HCT116 (cell line): ENCODE data around the gene KLHL2. TPM values are rescaled to one million over a fixed set of nuclear protein-coding genes. Genes with fewer than 3 reads are reported as not detected.

Experiments
- ATAC-seq: fragments of 200-7000 bp; cut with Tn5 transposase; 2 replicates; pipeline ENCODE4 v1.9.1; 2020; ENCODE audit warnings: mild to moderate bottlenecking, moderate library complexity
- BruUV-seq: library from RNA; stranded (reverse); fragments of 400-500 nt; replicated peaks from 2 replicates; lab custom pipeline; 2021; lab: Mats Ljungman, UMichigan
- CTCF ChIA-PET: fragments of 300-600 bp; sonication (Branson Sonifier 250); formaldehyde crosslinking; loops from one replicate; lab custom pipeline; 2021; ENCODE audit warnings: antibody characterized with exemption; lab: Charles Lee
- POLR2A ChIA-PET: fragments of 300-600, 350-600 bp; sonication (Branson Sonifier 250); formaldehyde crosslinking; loops from one replicate; lab custom pipeline; 2021; ENCODE audit warnings: antibody characterized with exemption; lab: Charles Lee
- RAD21 ChIA-PET, 2 experiments: fragments of 300-600 bp; sonication (Branson Sonifier 250); formaldehyde crosslinking; loops; one replicate each; lab custom pipeline; 2023; ENCODE audit warnings: low total read pairs in 2 of 2; ENCODE audit not compliant: uncharacterized antibody in 2 of 2, unreplicated experiment in 2 of 2, low non-redundant PET in 1 of 2; lab: Charles Lee
- DNase-seq: peaks from one replicate; pipeline ENCODE4 v3.0.0-alpha.2; 2010; ENCODE audit warnings: low read depth, low spot score
- H2AFZ ChIP-seq: fragments of 200-600 bp; shearing (Covaris generic), sonication (generic); 2 replicates; pipeline ENCODE4 v1.6.1; 2017; ENCODE audit warnings: low read depth, mixed run types, mixed read lengths, antibody characterized with exemption, low read length; ENCODE audit not compliant: poor library complexity, severe bottlenecking
- H3K27ac ChIP-seq: 2 replicates; pipeline ENCODE4 v1.5.1; 2012; ENCODE audit warnings: low read depth, low read length
- H3K27me3 ChIP-seq: fragments of 200-600 bp; sonication (generic); 2 replicates; pipeline ENCODE4 v1.6.1; 2016; ENCODE audit warnings: mixed run types, low read length, mixed read lengths; ENCODE audit not compliant: insufficient read depth
- H3K36me3 ChIP-seq, 2 experiments: fragments of 200-500 bp in 1 of 2; fragments of 200-600 bp in 1 of 2; sonication (Bioruptor generic) in 1 of 2; sonication (generic) in 1 of 2; 2 replicates each; pipeline versions ENCODE4 v1.5.1 to v1.6.1; 2014 to 2016; ENCODE audit warnings: low read length in 2 of 2, inconsistent platforms in 1 of 2, mixed read lengths in 1 of 2, mixed run types in 1 of 2; ENCODE audit not compliant: insufficient read depth in 2 of 2, control insufficient read depth in 1 of 2
- H3K4me1 ChIP-seq, 2 experiments: fragments of 200-600 bp in 1 of 2; sonication (generic) in 1 of 2; 2 replicates each; pipeline versions ENCODE4 v1.5.1 to v1.6.1; 2012 to 2017; ENCODE audit warnings: low read length in 2 of 2, inconsistent platforms in 1 of 2, mild to moderate bottlenecking in 1 of 2, mixed read lengths in 1 of 2, mixed run types in 1 of 2, moderate library complexity in 1 of 2; ENCODE audit not compliant: insufficient read depth in 2 of 2, control insufficient read depth in 1 of 2
- H3K4me2 ChIP-seq: fragments of 200-600 bp; sonication (generic); 2 replicates; pipeline ENCODE4 v1.6.1; 2017; ENCODE audit warnings: mixed run types, low read length, mixed read lengths
- H3K4me3 ChIP-seq, 2 experiments: fragments of 200-600 bp in 1 of 2; sonication (generic) in 1 of 2; replicated peaks in 1 of 2; 2 replicates each; pipeline ENCODE4 v1.5.1; 2011 to 2016; ENCODE audit warnings: low read length in 2 of 2, control low read depth in 1 of 2, low read depth in 1 of 2, mild to moderate bottlenecking in 1 of 2, mixed read lengths in 1 of 2, mixed run types in 1 of 2
- H3K79me2 ChIP-seq: fragments of 200-600 bp; sonication (generic); 2 replicates; pipeline ENCODE4 v1.6.1; 2017; ENCODE audit warnings: mild to moderate bottlenecking, mixed run types, low read length, moderate library complexity, mixed read lengths; ENCODE audit not compliant: insufficient read depth
- H3K9ac ChIP-seq: fragments of 200-600 bp; sonication (generic); 2 replicates; pipeline ENCODE4 v1.6.1; 2016; ENCODE audit warnings: low read length, mixed read lengths
- H3K9me2 ChIP-seq: fragments of 200-600 bp; sonication (generic), shearing (Covaris generic); 2 replicates; pipeline ENCODE4 v1.6.1; 2017; ENCODE audit warnings: mixed run types, mild to moderate bottlenecking, moderate library complexity; ENCODE audit not compliant: insufficient read depth
- H3K9me3 ChIP-seq, 2 experiments: fragments of 200-500 bp in 1 of 2; fragments of 200-600 bp in 1 of 2; sonication (Bioruptor generic) in 1 of 2; sonication (generic) in 1 of 2; 2 replicates each; pipeline ENCODE4 v1.6.1; 2014 to 2017; ENCODE audit warnings: low read length in 2 of 2, mixed read lengths in 2 of 2, inconsistent platforms in 1 of 2, low read depth in 1 of 2, mild to moderate bottlenecking in 1 of 2, mixed run types in 1 of 2, moderate library complexity in 1 of 2; ENCODE audit not compliant: control insufficient read depth in 1 of 2, insufficient read depth in 1 of 2
- H4K20me1 ChIP-seq: fragments of 200-600 bp; sonication (generic), shearing (Covaris generic); 2 replicates; pipeline ENCODE4 v1.6.1; 2017; ENCODE audit warnings: mixed run types, mild to moderate bottlenecking, moderate library complexity; ENCODE audit not compliant: insufficient read depth
- CEBPB ChIP-seq: IDR thresholded peaks from 2 replicates; pipeline ENCODE4 v1.6.1; 2012; ENCODE audit warnings: low read depth
- EGR1 ChIP-seq: IDR thresholded peaks from 2 replicates; pipeline ENCODE4 v1.6.1; 2012; ENCODE audit warnings: low read depth
- ELF1 ChIP-seq: IDR thresholded peaks from 2 replicates; pipeline ENCODE4 v1.6.1; 2012; ENCODE audit warnings: low read depth, borderline replicate concordance
- EZH2 ChIP-seq: fragments of 200-600 bp; sonication (generic); IDR thresholded peaks from 2 replicates; pipeline ENCODE4 v1.6.1; 2017; ENCODE audit warnings: antibody characterized with exemption, mixed run types
- FOSL1 ChIP-seq: IDR thresholded peaks from 2 replicates; pipeline ENCODE4 v1.6.1; 2012; ENCODE audit warnings: low read depth
- POLR2AphosphoS5 ChIP-seq: IDR thresholded peaks from 2 replicates; pipeline ENCODE4 v1.6.1; 2011; ENCODE audit warnings: mild to moderate bottlenecking, low read depth, low read length, moderate library complexity
- RAD21 ChIP-seq: IDR thresholded peaks from 2 replicates; pipeline ENCODE4 v1.6.1; 2012; ENCODE audit warnings: low read depth, mild to moderate bottlenecking
- SP1 ChIP-seq: IDR thresholded peaks from 2 replicates; pipeline ENCODE4 v1.6.1; 2012; ENCODE audit warnings: low read depth
- SRF ChIP-seq: IDR thresholded peaks from 2 replicates; pipeline ENCODE4 v1.6.1; 2012; ENCODE audit warnings: low read depth
- TCF7L2 ChIP-seq: IDR thresholded peaks from 2 replicates; pipeline ENCODE4 v1.7.0; 2011; ENCODE audit warnings: borderline replicate concordance, inconsistent platforms; ENCODE audit not compliant: insufficient read depth, insufficient read length; ENCODE audit errors: extremely low read depth
- YY1 ChIP-seq: IDR thresholded peaks from 2 replicates; pipeline ENCODE4 v1.6.1; 2011; ENCODE audit warnings: low read length, low read depth, moderate library complexity, mild to moderate bottlenecking; ENCODE audit not compliant: insufficient replicate concordance; ENCODE audit errors: extremely low read depth
- intact Hi-C: fragments of 100-400 bp; cut with micrococcal nuclease; formaldehyde crosslinking; loops from 2 replicates; pipeline ENCODE4 v1.10.0; 2022
- total RNA-seq: library from RNA; stranded (reverse); gene quantifications from one replicate; pipeline ENCODE4 v1.2.1, GENCODE V29; 2021; ENCODE audit not compliant: unreplicated experiment
- TF ChIP-seq, protein P1 (sequence below), 3 experiments: fragments of 200-600 bp in 1 of 3; sonication (generic) in 1 of 3; IDR thresholded peaks in 2 of 3; conservative IDR thresholded peaks in 1 of 3; 2 replicates each; pipeline ENCODE4 v1.5.1; 2012 to 2017; ENCODE audit warnings: low read depth in 2 of 3, low read length in 2 of 3, antibody characterized with exemption in 1 of 3, borderline replicate concordance in 1 of 3, control low read depth in 1 of 3, mild to moderate bottlenecking in 1 of 3, mixed read lengths in 1 of 3, mixed run types in 1 of 3, moderate library complexity in 1 of 3; ENCODE audit not compliant: insufficient read depth in 1 of 3
- TF ChIP-seq, protein P2 (sequence below): IDR thresholded peaks from 2 replicates; pipeline ENCODE4 v1.6.1; 2012
- TF ChIP-seq, protein P3 (sequence below): IDR thresholded peaks from 2 replicates; pipeline ENCODE4 v1.6.1; 2011; ENCODE audit warnings: mild to moderate bottlenecking, low read length, moderate library complexity; ENCODE audit not compliant: insufficient replicate concordance; ENCODE audit errors: extremely low read depth
- TF ChIP-seq, protein P4 (sequence below): IDR thresholded peaks from 2 replicates; pipeline ENCODE4 v1.6.1; 2012

KLHL2 gene
- total RNA-seq, 1 experiment from 2014 or later, result 24.6 TPM

- Histone ChIP-seq H3K27me3 (no peaks in the 10 kb centered on the region), H3K4me1 (no peaks in the 10 kb centered on the region), H3K4me3 (no peak overlapping the region), H3K4me2 (no peak overlapping the region), H4K20me1 (no peaks in the 10 kb centered on the region), H3K36me3 (no peaks in the 10 kb centered on the region), H3K9ac (no peak overlapping the region), H3K9me2 (no peaks in the 10 kb centered on the region), H3K79me2 (no peaks in the 10 kb centered on the region), H2AFZ (no peak overlapping the region), H3K9me3 (no peaks in the 10 kb centered on the region), H3K27ac (no peak overlapping the region)
- ChIA-PET RAD21 (no interaction called here), CTCF (no interaction called here), POLR2A (no interaction called here)
- intact Hi-C loops, result no loop called here
- no peak for ATAC-seq
- DNase-seq, result no peak
- BruUV-seq, result no TSS peak
- peak; percentile 41; the same call in 1 of the 2 replicates for TF ChIP-seq CEBPB
- TF ChIP-seq, protein P1, sequence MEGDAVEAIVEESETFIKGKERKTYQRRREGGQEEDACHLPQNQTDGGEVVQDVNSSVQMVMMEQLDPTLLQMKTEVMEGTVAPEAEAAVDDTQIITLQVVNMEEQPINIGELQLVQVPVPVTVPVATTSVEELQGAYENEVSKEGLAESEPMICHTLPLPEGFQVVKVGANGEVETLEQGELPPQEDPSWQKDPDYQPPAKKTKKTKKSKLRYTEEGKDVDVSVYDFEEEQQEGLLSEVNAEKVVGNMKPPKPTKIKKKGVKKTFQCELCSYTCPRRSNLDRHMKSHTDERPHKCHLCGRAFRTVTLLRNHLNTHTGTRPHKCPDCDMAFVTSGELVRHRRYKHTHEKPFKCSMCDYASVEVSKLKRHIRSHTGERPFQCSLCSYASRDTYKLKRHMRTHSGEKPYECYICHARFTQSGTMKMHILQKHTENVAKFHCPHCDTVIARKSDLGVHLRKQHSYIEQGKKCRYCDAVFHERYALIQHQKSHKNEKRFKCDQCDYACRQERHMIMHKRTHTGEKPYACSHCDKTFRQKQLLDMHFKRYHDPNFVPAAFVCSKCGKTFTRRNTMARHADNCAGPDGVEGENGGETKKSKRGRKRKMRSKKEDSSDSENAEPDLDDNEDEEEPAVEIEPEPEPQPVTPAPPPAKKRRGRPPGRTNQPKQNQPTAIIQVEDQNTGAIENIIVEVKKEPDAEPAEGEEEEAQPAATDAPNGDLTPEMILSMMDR (IDR thresholded peaks at IDR 0.05 in 2 of 3, conservative IDR thresholded peaks at IDR 0.05 in 1 of 3; ENCODE audit: borderline replicate concordance in 1 of 3, insufficient read depth in 1 of 3, low read depth in 2 of 3, low read length in 2 of 3), result no peak
Observed at GRCh38 chr4:165369522-165369921, 162.2 kb downstream of the KLHL2 start.

DNA sequence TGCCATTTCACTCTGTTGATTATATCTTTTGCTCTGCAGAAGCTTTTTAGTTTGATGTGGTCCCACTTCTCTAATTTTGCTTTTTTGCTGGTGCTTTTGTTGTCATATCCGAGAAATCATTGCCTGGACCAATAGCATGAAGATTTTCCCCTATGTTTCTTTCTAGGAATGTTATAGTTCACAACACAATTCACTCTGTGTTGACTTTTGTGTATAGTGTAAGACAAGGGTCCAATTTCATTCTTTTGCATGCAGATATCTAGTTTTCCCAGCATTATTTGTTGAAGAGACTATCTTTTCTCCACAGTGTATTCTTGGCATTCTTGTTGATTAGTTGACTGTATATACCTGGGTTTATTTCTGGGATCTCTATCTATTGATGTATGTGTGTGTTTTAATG, 163.2 kb downstream of the KLHL2 start:
- ChIA-PET CTCF (no interaction called here), RAD21 (no interaction called here), POLR2A (no interaction called here)
- intact Hi-C loops, result no loop called here
- Histone ChIP-seq H3K36me3 (no peaks in the 10 kb centered on the region), H3K79me2 (no peaks in the 10 kb centered on the region), H3K9ac (no peak overlapping the region), H3K4me3 (no peak overlapping the region), H3K4me1 (no peaks in the 10 kb centered on the region), H3K4me2 (no peak overlapping the region), H3K27me3 (no peaks in the 10 kb centered on the region), H3K9me3 (no peaks in the 10 kb centered on the region), H2AFZ (no peak overlapping the region), H3K27ac (no peak overlapping the region), H3K9me2 (no peaks in the 10 kb centered on the region), H4K20me1 (no peaks in the 10 kb centered on the region)
- ATAC-seq (no peak), DNase-seq (no peak)
- BruUV-seq, result no TSS peak
- TF ChIP-seq SP1 (no peak), ELF1 (no peak), SRF (no peak), YY1 (no peak), POLR2AphosphoS5 (no peak), EZH2 (no peak), EGR1 (no peak), TCF7L2 (no peak), RAD21 (no peak), FOSL1 (no peak)
- TF ChIP-seq, protein P2, sequence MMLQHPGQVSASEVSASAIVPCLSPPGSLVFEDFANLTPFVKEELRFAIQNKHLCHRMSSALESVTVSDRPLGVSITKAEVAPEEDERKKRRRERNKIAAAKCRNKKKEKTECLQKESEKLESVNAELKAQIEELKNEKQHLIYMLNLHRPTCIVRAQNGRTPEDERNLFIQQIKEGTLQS, result no peak
- TF ChIP-seq, protein P3, sequence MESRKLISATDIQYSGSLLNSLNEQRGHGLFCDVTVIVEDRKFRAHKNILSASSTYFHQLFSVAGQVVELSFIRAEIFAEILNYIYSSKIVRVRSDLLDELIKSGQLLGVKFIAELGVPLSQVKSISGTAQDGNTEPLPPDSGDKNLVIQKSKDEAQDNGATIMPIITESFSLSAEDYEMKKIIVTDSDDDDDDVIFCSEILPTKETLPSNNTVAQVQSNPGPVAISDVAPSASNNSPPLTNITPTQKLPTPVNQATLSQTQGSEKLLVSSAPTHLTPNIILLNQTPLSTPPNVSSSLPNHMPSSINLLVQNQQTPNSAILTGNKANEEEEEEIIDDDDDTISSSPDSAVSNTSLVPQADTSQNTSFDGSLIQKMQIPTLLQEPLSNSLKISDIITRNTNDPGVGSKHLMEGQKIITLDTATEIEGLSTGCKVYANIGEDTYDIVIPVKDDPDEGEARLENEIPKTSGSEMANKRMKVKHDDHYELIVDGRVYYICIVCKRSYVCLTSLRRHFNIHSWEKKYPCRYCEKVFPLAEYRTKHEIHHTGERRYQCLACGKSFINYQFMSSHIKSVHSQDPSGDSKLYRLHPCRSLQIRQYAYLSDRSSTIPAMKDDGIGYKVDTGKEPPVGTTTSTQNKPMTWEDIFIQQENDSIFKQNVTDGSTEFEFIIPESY, result no peak
- TF ChIP-seq, protein P4, sequence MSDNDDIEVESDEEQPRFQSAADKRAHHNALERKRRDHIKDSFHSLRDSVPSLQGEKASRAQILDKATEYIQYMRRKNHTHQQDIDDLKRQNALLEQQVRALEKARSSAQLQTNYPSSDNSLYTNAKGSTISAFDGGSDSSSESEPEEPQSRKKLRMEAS, result no peak
- TF ChIP-seq, all 23 proteins: peak for 0
